ENCODE measurements around the gene KCNIP3.
"Not testable (repeated sequence)": the region's sequence is repeated elsewhere in the genome, so short reads cannot be mapped to it uniquely, and the experiment has no call there.

Gene KCNIP3

DNA sequence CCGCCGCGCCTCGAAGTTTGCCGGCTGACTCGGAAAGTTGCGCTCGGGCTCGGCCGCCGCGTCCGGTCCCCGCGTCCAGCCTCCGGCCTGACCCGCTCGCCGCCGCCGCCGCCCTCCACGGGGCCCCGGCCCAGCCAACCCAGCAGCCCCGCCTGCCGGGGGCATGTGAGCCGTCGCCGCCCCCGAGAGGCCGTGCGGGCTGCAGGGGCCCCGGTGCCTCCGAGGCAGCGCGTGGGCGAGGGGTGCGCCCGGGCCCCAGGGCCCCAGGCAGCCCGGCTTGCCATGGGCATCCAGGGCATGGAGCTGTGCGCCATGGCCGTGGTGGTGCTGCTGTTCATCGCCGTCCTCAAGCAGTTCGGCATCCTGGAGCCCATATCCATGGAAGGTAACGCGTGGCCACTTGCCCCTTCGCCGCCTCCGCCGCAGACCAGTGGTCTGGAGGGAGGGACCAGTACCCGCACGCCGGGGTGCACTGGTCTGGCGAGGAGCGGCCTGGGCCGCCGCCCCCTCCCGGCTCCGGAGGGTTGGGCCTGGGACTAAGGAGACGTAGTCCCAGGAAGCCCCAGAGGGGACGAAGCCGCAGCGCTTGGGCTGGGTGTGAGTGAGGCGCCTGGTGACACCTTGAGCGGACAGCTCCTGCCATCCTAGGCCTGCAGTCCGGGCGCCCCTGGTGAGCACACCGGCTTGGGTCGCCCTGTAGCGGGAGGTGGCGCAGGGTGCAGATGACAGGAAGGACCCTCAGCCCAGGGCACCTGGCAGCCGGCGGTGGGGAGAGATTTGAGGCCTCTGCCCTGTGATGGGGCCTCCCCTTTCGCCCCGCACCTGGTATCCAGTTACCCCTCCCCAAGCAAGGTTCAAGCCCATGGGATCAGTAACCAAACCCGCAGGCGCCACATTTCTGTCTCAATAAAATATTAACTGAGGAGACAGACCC lies 49.9 kb downstream of the KCNIP3 start:
- DNase-seq (ENCODE audit: low read depth in 2 of 2), result no peak

DNA sequence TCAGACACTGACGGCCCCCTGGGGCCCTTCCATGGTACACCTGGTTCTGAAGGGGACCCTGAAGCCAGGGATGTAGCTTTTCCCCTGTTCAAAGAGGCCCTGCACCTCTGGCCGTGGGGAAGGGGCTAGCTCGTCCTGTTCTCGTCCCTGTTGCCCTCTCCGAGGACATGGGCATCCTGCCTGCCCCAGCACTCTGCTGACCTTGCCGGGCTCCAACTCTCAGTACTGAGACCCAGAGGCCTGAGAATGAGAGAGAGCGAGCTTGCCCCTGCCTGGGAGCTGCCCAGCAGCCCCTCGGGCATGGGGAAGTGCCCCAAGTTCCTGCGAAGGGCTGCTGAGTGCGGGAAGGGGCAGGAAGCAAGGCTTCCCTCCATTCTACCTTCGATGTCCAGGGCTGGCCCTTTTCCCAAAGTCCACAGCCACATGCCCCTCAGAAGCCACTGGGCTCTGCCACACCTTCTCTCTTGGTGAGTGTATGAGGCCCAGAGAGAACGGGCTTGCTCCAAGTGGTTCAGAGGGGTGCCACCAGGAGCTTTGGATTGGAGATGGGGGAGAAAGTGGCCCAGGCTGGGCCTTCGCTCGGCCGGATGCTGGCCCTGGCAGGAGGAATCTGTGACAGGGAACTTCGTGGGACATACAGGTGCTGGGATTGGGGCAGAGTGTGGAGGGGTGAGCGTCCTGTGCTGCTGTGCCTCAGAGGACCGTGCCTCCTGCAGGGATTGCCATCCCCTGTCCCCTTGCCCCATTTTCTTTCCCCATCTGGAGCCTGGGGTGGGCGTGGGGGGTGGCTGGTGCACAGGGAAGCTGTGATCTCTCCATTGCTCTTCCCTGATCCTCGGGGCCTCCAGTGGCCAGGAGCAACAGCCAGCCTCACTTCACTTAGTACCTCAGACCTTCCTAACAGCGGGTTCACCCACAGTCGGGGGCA lies 50.8 kb downstream of the KCNIP3 start:
- no peak for DNase-seq (ENCODE audit: low read depth in 2 of 2)

DNA sequence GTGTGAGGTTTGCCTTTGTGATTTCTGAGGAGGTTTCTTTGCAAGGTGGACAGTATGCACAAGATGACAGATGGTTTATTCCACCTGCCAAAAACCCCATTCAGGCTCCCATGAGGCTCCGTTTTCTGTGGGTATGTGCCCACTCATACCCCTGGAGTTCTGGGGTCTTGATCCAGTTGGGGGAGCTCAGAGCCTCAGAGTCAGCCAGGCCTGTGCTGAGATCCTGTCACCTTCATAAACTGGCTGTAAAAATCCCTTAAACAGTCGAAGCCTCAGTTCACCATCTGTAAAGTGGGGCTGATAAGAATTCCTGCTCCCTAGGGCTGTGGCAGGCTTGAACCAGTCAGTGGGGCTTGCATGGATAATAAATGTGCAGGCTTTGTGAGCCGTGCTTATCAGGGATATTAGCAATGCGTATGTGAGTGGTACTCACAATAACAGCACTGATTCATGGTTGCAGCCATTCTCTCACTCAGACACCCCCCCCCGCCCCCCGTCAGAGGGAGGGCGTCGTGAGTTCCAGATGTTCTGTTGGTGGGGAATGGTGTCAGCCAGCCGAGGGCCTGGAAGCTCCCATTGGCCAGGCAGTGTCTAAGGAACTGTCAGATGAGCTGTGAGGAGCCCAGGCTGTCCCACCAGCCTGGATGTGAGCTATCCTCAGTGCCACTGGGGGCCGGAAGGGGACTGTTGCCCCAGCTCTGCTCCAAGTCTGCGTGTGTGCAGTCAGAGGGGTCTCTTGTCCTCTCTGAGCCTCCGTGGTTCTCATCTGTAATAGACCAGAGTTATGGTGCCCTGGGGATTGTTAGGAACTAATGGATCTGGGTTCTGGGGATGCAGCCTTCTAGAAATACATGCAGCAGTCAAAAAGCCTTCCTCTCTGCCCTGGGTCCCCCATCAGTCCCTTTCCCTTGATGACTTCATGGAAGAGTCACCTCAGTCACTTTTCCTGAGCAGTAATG lies 51.7 kb downstream of the KCNIP3 start:
- no peak for DNase-seq (ENCODE audit: low read depth in 2 of 2)

DNA sequence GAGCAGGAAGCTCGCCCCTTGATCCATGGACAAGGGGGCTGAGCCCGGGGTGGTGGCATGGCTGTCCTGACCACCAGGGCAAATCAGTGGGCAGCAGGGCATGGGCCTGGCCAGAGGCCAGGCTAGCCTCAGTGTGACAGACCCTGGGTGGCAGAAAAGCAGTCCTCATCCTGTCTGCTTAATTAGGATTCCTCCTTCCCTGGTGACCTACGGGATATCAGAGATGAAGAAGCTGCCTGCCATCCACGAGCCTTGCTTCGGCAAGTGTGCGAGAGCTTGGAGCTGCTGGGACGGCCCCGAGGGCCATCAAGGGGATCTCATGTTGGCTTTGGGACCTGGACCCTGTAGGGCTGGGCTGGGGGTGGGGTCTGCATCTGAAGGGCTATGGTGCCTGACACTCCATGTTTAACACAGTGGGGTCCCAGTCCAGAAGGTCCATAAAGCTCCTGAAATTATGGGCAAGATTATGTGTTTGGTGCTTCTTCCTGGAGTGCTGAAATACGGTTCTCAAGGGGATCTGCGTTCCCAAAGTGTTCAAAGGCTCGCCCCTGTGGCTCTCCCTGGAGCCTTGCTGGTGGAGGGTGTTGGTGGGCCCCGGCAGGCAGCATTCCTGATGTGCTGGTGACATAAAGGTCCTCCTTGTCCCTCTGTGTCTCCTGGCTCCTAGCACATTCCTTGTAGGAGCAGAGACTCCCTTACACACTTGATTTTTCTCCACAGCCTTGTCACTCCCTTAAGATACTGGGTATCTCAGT lies 52.6 kb downstream of the KCNIP3 start:
- DNase-seq (ENCODE audit: low read depth in 2 of 2), result no peak

DNA sequence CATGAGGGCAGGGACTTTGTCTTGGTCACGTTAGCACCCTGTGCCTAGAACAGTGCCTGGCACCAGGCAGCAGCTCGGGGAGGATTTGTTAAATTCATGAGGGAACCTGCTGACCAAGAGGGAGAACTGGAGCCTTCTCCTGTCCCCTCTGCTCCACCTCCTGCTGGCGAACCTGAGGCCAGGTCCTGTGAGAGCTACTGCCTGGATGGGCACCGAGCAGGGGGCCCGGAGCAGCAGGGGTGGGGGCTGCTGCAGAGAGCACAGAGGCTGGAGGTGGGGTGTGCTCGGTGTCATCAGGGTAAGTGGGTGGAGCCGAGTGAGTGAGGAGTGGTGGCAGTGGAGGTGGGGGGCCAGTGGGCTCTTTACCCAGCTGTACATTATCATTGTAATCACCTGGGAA lies 53.2 kb downstream of the KCNIP3 start:
- DNase-seq (ENCODE audit: low read depth in 2 of 2), result no peak

DNA sequence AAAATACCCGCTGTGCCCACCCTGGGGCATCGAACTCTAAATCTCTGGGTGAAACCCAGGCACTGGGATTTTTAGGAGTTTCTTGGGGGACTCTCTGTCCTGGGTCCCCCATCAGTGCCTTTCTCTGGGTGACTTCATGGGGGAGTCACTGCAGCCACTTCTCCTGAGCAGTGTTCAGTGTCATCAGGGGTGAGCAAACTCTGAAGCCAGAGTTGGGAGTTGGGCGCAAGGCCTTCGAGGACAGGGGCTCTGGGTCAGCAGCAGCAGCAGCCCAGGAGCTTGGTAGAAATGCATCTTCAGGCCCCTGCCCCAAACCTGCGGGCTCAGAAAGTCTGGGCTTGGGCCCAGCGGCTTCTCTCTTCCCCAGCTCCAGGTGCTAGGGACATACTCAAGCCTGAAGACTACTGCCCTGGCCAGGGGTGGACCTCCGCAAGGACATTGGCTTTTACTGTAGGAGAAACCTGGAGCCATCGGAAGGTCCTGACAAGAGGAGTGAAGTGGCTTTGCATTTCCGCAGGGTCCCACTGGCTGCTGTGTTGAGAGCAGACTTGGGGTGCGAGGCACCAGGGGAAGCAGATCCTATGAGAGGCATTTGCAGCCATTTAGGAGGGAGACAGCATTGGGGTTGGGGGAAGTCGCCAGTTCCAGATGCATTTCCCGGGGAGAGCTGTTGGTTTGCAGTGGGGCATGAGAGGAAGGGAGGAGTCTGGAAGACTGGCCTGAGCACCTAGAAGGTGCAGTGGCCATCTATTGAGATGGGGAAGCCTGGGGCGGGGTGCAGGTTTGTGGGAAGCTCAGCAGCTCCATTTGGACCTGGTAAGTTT lies 53.8 kb downstream of the KCNIP3 start:
- DNase-seq (ENCODE audit: low read depth in 2 of 2), result no peak

DNA sequence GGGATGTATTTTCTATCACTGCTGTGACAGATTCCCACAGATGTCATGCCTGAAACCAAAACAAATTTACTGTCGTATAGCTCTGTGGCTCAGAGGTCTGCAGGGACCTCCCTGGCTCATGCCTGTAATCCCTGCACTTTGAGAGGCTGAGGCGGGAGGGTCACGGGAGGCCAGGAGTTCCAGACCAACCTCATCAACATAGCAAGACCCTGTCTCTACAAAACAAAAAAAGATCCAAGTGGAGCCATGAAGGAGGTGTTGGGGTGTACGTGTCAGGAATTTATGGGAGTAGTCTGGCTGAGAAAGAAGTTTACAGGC lies 54.4 kb downstream of the KCNIP3 start:
- DNase-seq (ENCODE audit: low read depth in 2 of 2), result no peak

DNA sequence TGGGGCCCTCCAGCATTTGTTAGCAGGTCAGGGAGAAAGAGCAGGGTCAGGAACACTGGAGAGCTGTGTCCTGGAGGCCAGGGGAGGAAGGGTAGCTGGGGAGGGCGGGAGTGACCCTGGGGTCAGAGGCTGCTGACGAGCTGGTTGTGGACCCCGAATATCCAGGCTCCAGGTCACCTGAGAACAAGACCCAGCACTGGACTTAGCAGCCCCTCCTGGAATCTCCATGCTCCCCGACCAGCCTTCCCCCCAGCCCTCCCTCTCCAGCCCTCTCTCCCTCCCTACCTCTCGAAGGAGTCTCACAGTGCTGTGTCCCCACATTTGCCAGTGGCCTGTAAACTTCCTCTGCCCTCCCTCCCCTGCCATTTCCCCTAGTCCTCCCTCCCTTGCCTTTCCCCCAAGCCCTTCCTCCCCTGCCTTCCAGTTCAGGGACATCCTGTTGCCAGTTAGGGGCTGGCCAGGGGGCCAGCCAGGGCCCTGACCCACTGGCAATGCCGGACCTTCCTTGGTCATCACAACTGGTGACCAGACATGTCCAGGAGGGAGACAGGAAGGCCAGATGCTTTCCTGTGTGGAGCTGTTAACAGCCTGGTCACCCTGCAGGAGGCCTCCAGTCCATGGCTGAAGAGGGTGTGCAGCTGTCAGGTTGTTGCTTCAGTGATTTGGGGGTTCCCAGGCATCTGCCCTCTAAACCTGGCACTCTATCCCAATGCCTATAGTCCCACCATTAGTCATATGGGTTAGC lies 55.3 kb downstream of the KCNIP3 start:
- DNase-seq (ENCODE audit: low read depth in 2 of 2), result no peak

DNA sequence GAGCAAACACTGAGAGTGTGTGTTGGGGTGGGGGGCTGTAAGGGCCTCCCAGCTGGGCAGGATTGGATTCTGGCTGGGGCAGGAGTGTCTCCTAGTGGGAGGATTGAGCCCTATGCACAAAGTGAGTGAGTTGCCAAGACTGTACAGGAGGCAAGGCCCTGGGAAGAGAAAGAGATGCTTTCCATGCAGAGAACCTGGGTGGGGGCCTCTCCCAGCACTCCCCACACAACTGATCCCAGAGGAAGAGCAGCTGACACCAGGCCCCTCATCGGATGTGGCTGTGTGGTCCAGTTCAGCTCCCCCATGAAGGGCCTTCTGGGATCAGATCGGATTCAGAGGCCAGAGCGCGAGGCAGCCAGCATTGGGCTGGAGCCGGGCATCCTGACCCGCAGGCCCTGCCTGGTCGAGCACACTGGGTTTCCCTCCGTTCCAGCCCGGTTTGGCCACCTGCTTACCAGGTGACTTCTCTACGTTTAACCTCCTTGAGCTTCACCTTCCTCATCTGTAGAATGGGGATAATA lies 56.0 kb downstream of the KCNIP3 start:
- DNase-seq (ENCODE audit: low read depth in 2 of 2), result no peak

DNA sequence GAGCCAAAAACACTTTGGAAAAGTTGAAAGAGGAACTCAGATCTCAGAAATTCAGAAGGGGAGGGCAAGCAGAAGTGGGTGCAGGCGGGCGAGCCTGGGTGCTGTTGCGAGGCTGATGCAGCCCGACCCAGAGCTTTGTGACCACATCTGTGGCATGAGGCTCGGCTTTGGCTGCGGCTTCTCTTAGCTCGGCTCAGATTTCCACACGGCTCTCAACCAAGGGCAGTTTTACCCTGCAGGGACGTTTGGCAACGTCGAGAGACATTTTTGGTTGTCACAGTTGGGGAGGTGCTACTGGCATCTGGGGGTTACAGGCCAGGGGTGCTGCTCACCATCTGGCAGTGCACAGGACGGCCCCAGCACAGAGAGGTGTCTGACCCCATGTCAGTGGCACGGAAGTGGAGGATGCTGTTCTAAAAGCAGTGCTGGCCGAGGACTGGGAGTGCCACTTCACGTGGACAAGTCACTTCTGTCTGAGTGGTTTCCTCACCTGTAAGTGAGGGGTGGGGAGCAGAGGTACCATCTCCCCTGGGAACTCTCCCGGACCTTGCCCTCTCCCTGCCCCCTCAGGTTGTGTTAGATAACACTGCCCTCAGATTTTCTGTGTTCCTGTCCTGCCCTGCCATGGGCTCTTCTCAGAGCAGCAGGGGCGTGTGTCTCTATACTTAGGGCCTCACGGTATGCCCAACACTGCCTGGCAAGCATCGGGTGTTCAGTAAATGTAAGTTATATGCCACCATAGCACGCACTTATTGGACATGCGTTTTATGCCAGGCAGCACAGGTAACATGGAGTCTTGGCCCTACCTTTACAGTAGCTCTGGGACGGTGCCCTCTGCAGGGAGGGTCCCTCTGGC lies 56.7 kb downstream of the KCNIP3 start:
- DNase-seq (ENCODE audit: low read depth in 2 of 2), result no peak

DNA sequence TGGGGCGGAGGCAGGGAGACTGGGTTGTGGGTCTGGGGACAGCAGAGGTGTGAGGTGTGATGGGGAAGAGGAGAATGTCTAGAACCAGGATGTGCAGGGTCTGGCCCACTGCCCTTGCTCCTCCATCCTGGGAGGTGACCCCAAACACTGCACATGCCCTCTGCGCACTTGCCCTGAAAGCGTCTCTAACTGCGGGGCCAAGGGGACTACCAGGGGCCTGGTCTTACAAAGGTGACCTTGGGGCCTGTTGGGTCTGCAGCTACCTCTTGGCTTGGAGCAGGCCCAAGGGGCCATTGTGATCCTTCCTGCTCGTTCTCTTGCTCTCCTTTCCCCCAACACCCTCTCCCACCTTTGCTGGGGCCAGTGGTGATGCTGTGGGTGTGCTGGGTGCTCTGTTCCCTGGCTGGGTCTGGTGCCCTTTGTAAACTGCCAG lies 57.3 kb downstream of the KCNIP3 start:
- no peak for DNase-seq (ENCODE audit: low read depth in 2 of 2)

DNA sequence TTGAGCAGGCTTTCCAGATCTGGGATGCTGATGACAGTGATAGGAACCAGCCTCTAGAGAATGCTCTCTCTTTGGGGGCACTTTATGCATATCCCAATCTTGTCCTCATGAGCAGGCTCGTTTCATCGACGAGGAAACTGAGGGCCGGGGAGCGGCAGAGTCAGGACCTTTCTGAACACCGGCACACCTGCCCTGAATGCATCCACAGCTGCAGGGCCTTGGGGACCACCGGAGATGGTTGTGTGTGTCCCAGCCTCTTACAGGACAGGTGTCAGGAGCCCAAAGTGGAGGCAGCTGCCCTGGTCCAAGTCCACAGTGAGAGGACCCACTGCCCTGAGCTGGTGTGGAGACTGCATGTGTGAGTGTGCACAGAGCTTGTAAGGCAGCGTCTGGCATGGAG lies 57.8 kb downstream of the KCNIP3 start:
- no peak for DNase-seq (ENCODE audit: low read depth in 2 of 2)

DNA sequence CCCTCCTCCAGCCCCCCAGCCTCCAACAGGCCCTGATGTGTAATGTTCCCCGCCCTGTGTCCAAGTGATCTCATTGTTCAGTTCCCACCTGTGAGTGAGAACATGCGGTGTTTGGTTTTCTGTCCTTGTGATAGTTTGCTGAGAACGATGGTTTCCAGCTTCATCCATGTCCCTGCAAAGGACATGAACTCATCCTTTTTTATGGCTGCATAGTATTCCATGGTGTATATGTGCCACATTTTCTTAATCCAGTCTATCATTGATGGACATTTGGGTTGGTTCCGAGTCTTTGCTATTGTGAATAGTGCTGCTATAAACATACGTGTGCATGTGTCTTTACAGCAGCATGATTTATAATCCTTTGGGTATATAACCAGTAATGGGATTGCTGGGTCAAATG lies 58.3 kb downstream of the KCNIP3 start:
- DNase-seq (ENCODE audit: low read depth in 2 of 2), result not testable (repeated sequence)

DNA sequence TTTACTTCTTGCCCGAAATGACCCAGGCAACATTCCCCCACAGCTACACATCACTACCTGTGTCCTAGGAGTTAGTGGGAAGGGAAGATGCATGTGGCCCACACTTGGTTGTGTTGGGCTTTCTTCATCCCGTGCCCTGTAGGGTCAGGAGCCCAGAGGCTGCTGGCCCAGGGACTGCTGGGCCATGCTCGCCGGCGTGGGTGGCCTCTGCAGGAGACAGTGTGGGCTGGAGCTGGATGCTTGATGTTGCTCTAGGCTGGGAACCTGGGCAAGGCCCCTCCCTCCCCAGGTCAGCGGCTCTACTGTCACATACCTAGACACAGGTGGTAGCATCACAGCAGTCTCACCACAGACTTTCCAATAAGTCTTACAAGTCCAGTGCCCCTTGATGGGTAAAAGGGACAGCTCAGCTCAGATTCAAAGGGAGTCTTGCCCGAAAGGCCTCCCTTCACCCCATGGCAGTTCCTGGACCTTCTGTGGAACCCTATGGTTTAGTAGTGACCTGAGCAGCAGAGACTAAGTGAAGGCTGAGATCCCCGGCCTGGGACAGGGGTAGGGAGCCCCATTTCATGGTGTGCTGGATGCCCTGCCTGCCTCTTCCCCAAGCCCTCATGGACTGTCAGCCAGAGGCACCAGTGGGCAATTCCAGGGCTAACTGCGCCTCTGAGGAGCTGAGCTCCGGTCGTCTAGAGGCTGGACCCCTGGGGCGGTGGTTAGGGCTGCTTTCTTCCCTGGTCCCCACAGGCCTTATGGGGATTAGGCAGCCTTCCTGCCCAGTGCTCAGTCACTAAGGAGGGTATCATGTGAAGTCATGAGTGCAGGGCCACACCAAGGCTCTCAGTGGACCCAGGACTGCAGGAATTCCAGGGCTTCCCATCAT lies 59.9 kb downstream of the KCNIP3 start:
- DNase-seq (ENCODE audit: low read depth in 2 of 2), result no peak

DNA sequence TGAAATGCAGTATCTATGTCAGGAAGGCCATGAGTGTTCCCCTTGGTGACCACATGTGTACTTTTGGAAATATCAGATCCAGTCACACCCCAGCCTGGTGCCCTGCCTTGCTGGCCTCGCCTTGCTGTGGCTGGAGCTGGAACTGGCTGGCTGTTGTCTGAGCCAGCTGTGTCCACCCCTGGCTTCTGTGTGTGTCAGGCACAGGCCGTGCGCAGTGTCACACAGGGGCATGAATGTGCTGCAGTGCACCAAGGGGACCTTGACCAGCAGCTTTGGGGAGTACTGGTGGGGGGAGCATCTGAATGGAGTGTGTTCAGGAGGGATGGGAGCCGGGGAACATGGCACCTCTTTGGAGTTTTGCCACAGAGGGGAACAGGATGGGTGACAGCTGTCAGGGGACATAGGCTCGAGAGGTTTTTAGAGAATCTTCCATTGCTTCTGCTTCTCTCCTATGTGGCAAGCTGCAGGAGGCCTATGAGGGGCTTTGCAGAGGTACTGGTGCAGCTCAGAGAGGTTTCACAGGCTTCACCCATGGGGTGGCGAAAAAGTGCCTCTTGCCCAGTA lies 60.7 kb downstream of the KCNIP3 start:
- DNase-seq (ENCODE audit: low read depth in 2 of 2), result no peak

DNA sequence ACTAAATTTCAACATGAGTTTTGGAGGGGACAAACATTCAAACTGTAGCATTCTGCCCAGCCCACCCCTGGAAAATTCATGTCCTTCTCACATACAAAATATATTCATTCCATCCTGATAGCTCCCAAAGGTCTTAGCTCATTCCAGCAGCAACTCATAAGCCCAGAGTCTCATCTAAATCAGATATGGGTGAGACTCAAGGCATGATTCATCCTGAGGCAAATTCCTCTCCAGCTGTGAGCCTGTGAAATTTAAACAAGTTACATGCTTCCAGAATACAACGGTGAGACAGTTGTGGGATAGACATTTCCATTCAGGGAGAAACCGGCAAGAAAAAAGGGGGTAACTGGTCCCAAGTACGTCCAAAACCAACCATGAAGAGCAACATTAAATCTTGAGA lies 61.9 kb downstream of the KCNIP3 start:
- DNase-seq (ENCODE audit: low read depth in 2 of 2), result no peak

DNA sequence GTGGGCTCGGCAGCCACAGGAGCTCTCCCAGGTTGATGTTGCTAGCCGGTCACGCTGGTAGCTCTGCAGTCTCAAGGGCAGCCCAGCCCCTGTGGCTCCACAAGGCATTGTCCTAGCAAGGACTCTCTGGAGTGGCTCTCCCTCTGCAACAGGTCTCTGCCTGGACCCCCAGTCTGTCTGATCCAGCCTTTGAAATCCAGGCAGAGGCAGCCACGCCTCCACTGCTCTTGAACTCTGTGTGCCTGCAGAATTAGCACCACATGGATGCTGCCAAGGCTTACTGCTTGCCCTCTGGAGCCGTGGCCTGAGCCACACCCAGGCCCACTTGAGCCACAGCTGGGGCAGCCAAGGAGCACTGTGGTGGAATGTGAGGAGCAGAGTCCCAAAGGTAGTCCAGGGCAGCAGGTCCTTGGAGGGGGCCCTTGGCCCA lies 62.4 kb downstream of the KCNIP3 start:
- DNase-seq (ENCODE audit: low read depth in 2 of 2), result no peak
